GM18502 (cell line): ENCODE measurements around the gene PRTN3.
"Not testable (repeated sequence)": the region's sequence is repeated elsewhere in the genome, so short reads cannot be mapped to it uniquely, and the experiment has no call there.

ENCODE experiments used
- ATAC-seq: cut with Tn5 transposase; IDR thresholded peaks from one replicate; pipeline ENCODE4 v1.9.1; 2021; ENCODE audit warnings: mild to moderate bottlenecking; ENCODE audit not compliant: unreplicated experiment, poor library complexity

PRTN3 gene

DNA sequence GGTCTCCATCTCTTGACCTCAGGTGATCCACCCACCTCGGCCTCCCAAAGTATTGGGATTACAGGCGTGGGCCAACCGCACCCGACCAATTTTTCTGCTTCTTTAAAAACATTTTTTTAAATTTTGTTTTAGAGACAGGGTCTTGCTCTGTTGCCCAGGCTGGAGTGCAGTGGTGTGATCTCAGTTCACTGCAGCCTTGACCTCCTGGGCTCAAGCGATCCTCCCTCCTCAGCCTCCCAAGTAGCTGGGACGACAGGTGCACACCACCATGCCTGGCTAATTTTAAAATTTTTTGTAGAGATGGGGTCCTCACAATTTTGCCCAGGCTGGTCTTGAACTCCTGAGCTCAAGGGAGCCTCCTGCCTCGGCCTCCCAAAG is 2.0 kb downstream of the PRTN3 start:
- not testable (repeated sequence) for ATAC-seq

DNA sequence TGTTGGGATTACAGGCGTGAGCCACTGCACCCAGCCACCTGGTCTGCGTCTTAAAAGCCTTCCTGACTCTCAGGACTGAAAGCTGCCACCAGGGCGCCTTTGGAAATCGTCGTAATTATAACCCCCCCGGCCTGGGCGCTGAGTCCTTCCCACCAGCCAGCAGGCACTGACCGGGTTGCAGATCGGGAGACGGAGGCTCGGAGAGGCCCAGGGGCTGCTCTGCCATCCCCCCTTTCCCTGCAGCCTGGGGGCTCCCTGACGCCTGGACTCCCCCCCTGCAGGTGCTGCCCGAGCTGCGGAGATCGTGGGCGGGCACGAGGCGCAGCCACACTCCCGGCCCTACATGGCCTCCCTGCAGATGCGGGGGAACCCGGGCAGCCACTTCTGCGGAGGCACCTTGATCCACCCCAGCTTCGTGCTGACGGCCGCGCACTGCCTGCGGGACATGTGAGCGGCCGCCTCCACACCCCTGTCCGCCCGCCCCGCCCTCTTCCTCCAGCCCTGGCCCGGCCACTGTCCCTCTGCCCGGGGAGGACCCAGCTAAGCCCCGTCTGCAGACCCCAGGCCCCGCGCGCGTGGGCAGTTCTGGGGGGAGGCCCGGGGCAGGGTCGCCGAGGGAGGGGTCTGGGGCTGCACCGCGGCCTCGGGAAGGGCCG is 2.5 kb downstream of the PRTN3 start:
- no peak for ATAC-seq

DNA sequence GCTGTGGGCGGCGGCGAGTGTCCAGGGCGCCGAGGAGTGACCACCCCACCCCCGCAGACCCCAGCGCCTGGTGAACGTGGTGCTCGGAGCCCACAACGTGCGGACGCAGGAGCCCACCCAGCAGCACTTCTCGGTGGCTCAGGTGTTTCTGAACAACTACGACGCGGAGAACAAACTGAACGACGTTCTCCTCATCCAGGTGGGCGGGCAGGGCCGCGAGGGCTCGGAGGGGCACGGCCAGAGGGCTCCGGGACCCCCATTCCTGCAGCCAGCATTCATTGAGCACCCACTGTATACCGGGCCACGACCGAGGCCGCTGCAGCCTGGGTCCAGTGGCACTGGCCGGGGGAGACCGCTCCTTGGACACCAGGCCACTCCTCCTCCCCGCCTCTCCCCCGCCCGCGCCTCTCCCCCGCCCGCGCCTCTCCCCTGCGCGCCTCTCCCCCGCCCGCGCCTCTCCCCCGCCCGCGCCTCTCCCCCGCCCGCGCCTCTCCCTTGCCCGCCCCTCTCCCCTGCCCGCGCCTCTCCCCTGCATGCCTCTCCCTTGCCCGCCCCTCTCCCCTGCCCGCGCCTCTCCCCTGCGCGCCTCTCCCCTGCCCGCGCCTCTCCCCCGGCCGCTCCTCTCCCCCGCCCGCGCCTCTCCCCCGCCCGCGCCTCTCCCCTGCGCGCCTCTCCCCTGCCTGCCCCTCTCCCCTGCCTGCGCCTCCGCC is 3.2 kb downstream of the PRTN3 start:
- ATAC-seq = no peak

DNA sequence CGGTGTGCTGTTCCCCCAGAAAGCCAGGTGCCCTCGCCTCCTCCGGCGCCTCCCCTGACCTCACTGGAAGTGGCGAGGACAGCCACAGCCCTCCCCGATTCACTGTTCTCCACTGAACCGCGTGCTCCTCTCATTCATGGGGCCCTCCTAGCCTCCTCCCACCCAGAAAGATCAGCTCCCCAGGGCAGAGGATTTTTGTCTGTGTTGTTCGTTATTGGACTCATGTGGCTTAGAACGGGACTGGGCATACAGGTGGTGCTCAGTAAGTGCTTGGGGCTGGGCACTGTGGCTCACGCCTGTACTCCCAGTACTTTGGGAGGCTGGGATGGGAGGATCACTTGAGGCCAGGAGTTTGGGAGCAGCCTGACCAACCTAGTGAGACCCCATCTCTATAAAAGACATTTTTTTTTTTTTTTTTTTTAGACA is 3.8 kb downstream of the PRTN3 start:
- no peak for ATAC-seq

DNA sequence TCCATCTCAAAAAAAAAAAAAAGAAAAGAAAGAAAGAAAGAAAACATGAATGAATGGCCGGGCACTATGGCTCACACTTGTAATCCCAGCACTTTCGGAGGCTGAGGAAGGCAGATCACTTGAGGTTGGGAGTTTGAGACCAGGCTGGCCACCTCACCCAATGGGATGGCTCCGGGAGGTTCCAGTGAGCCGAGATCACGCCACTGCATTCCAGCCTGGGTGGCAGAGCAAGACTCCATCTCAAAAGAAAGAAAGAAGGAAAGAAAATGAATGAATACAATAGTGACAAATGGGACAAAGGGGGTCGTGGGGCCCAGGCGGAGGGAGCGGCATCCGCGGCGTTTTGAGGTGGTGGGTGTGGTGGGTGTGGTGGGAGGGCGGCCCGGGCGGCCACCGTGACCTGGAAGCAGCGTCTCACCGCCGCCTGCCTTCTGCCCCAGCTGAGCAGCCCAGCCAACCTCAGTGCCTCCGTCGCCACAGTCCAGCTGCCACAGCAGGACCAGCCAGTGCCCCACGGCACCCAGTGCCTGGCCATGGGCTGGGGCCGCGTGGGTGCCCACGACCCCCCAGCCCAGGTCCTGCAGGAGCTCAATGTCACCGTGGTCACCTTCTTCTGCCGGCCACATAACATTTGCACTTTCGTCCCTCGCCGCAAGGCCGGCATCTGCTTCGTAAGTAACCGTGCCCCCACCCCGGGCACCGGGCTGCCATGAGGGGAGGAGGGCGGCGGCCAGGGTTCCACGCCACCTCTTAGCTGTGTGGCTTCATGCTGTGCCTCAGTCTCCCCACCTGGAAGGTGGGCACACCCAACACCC is 5.1 kb downstream of the PRTN3 start:
- ATAC-seq = no peak

DNA sequence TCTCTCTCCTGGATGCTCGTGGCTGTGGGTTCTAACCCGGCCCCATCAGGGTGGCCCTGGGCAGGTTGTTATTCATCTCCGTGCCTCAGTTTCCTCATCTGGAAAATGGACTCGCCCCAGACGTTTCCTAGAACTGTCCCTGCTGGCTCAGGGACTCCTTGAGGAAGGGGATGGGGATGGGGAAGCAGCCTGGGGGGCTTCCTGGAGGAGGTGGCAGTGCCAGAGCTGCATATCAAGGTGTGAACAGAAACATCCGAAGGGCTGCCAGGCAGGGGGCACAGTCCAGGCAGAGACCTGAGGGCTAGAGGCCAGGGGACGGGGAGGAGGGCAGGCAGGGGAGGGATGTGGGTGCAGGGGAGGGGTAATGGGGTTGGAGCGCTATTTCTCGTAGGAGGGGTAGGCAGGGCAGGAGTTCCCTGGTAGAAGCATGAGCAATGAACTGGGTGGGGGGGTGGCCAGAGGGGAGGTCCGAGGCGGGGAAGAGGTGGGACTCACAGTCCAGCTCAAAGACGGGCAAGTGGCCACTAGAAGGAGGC is 7.7 kb downstream of the PRTN3 start:
- ATAC-seq = no peak

DNA sequence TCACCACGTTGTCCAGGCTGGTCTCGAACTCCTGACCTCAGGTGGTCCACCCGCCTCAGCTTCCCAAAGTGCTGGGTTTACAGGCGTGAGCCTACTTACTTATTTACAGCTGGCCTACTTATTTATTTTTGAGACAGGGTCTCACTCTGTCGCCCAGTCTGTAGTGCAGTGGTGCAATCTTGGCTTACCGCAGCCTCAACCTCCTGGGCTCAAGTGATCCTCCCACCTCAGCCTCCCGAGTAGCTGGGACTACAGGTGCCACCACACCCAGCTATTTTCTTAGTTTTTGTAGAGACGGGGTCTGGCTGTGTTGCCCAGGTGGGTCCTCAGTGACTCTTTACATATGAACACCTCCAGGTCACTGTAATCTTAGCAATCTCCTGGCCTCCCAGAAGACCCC is 8.4 kb downstream of the PRTN3 start:
- ATAC-seq = not testable (repeated sequence)

DNA sequence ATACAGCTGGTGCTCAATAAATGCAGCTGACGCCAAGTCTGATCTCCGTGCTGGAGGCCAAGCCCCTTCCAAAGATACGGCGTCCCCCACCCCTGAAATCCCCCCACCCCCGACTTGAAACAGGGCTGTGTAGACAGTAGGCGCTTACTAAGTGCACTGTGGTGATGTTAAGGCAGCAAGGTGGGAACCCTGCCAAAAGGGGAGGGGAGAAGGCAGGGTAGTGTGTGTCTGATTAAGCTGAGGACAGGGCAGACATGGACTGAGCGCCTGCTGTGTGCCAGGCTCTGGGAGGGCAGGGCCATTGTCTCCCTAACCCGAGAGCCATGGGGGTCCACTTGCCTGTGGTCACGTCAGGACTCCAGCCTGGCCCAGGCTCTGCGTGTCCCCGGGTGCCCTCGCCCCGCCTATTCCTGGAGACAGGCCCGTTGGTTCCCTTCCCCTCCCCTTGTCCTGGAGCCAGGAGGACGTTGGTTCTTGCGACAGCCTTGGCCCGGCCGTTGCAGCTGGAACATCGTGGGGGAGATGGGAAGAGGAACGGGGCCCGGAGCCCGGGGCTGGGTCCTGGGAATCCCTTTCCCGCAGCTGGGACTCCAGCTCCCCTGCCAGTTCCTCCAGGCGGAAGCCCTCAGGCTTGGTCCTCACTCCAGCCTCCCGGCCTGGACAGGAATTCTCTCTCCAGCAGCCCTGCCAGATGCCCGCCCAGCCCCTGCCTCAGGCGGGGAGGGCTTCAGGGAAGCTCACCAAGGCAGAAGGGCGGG is 9.6 kb downstream of the PRTN3 start:
- no peak for ATAC-seq

DNA sequence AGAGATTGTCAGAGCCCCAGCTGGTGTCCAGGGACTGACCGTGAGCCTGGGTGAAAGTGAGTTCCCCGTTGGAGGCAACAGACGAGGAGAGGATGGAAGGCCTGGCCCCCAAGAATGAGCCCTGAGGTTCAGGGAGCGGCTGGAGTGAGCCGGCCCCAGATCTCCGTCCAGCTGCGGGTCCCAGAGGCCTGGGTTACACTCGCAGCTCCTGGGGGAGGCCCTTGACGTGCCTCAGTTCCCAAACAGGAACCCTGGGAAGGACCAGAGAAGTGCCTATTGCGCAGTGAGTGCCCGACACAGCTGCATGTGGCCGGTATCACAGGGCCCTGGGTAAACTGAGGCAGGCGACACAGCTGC is 10.2 kb downstream of the PRTN3 start:
- no peak for ATAC-seq

DNA sequence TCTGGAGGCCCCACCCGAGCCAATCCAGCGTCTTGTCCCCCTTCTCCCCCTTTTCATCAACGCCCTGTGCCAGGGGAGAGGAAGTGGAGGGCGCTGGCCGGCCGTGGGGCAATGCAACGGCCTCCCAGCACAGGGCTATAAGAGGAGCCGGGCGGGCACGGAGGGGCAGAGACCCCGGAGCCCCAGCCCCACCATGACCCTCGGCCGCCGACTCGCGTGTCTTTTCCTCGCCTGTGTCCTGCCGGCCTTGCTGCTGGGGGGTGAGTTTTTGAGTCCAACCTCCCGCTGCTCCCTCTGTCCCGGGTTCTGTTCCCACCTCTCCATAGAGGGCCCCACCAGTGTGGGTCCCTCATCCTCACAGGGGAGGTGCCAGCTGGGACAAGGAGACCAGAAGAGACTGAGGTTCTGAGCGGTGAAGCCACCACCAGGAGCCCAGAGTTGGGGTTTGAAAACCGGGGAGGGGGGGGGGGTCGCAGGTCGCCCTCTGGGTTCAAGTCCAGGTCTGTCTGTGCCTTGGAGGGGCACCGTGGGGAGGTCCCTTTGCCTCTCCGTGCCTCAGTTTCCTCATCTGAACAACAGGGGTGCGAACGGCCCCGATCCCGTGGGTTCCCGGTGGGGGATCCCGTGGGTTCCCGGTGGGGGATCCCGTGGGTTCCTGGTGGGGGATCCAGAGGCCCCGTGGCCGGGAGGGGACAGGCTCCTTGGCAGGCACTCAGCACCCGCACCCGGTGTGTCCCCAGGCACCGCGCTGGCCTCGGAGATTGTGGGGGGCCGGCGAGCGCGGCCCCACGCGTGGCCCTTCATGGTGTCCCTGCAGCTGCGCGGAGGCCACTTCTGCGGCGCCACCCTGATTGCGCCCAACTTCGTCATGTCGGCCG is 11.6 kb downstream of the PRTN3 start, which contains the start of gene ELANE:
Gene ELANE (plus strand): TSS at position 168 of the 878 bp plus-strand sequence. CDS start 26 bp downstream, at position 194.
- ATAC-seq = no peak

DNA sequence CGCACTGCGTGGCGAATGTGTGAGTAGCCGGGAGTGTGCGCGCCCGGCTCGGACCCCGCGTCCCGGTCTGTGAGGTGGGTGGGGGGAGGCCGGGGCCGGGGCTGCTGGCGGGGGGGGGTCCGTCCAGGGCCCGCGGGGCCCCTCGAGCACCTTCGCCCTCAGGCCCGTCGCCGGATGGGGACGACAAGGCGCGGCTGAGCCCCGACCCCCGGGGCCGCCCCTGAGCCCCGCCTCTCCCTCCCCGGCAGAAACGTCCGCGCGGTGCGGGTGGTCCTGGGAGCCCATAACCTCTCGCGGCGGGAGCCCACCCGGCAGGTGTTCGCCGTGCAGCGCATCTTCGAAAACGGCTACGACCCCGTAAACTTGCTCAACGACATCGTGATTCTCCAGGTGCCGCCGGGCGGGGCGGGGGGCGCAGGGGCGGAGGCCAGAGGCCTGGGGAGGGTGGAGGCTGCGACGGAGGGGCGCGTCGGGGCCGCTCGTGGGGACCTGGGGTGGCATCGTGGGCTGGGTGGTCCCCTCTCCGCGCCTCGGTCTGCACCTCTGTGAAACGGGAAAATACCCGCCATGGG is 12.3 kb downstream of the PRTN3 start:
- ATAC-seq = no peak

DNA sequence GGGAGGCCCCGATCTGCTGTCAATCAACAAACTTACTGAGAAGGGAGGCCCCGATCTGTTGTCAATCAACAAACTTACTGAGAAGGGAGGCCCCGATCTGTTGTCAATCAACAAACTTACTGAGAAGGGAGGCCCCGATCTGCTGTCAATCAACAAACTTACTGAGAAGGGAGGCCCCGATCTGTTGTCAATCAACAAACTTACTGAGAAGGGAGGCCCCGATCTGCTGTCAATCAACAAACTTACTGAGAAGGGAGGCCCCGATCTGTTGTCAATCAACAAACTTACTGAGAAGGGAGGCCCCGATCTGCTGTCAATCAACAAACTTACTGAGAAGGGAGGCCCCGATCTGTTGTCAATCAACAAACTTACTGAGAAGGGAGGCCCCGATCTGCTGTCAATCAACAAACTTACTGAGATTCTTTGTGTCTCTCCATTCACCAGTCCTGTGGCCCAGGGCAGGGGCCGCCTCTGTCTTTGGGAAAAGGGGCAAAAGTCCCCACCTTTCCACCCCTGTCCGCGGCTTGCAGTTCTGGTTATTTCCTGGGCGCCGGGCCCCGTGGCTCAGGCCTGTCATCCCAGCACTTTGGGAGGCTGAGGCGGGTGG is 12.9 kb downstream of the PRTN3 start:
- not testable (repeated sequence) for ATAC-seq

DNA sequence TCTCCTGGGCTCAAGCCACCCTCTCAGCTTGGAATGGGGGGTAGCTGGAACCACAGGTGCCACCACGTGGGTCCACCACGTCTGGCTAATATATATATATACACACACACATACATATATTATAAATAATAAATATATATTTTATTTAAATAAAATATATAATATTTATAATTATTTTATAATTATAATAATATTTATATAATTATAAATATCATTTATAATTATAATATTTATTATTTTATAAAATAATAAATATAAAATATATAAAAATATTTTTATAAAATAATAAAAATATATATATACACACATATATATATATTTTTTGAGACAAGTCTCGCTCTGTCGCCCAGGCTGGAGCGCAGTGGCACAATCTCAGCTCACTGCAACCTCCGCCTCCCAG is 13.8 kb downstream of the PRTN3 start:
- ATAC-seq = no peak

DNA sequence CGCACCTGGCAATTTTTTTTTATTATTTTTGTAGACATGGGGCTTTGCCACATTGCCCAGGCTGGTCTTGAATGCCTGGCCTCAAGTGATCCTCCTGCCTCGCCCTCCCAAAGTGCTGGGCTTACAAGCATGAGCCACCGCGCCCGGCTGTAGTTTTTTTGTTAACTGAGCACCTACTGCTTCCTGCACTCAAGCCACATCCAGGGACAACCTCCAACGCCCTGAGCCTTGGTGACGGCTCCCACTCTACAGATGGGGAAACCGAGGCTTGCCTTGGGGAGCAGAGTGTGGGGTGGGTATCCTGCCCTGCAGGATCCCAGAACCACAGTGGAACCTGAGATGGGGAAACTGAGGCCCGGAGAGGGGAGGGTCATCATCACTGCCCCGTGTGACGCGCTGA is 14.3 kb downstream of the PRTN3 start:
- no peak for ATAC-seq

DNA sequence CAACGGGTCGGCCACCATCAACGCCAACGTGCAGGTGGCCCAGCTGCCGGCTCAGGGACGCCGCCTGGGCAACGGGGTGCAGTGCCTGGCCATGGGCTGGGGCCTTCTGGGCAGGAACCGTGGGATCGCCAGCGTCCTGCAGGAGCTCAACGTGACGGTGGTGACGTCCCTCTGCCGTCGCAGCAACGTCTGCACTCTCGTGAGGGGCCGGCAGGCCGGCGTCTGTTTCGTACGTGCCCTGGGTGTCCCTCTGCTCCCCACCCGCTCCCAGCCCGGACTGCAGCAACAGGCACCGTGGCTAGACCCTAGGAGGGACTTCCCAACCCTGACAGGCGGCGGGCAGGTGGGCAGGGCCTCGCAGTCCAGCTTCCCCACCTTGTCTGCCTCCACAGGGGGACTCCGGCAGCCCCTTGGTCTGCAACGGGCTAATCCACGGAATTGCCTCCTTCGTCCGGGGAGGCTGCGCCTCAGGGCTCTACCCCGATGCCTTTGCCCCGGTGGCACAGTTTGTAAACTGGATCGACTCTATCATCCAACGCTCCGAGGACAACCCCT is 14.8 kb downstream of the PRTN3 start:
- no peak for ATAC-seq

DNA sequence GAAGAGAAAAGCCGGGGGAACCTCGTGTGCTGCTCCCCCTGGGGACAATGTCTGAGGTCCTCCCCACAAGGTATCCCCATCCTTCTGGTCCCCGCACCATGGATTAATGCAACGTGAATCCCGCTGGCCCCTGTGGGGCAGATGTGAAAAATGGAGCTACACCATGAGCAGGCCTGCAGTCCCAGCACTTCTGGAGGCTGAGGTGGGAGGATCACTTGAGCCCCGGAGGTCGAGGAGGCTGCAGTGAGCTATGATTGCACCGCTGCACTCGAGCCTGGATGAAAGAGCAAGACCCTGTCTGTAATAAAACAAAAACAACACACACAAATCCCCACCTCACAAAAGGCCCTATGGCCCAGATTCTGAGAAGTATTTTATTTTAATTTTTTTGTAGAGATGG is 17.5 kb downstream of the PRTN3 start:
- no peak for ATAC-seq

DNA sequence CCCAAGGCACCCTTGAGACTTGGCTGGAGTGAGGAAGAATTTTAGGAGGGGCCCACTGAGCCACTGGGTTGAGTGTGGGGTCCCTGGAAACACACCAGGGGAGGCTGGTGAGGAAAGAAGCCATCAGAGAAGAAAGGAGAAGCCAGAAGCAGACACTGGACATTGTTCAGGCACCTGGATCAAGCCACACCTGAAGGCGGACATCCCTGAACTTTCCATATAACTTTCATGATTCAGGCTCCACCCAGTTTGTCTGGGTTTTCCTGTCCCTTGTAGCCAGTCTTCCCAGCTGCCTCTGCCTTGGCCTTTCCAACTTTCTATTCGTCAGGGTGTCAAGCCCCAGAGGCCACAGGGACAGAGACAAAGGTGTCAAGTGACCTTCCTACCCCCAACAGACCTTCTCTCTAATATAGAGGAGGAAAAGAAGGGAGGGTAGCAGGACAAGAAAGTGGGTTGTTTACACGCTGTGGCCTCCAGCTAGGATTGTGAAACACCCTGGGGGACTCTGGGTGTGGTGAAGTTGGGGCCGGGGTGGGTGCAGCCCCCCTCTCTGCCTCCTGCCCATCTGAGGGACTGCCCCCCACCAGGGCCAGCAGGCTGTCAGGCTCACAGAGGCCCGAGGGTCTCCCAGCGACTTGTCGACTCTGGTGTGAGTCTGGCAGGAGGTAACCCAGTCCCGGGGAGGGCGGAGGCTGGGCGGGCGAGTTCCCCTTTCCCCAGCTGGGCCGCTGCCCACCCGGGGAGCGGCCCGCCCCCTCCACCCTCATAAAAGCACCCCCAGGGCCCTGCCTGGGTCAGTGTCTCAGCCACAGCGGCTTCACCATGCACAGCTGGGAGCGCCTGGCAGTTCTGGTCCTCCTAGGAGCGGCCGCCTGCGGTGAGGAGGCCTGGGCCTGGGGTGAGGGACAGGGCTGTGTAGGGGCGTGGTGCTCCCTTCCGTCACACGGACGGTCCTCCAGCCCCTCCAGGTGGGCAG is 18.4 kb downstream of the PRTN3 start, which contains the start of gene CFD:
Gene CFD (plus strand): TSS at position 797 of the 976 bp plus-strand sequence. CDS start 26 bp downstream, at position 823.
- ATAC-seq = no peak
